HG03342 (cell line): ENCODE data around the gene SLC38A1.
A peak's percentile ranks its signal among the peaks of the same experiment; 100 is the strongest.
"Not testable (repeated sequence)": the region's sequence is repeated elsewhere in the genome, so short reads cannot be mapped to it uniquely, and the experiment has no call there.

ENCODE experiments used
- ATAC-seq: cut with Tn5 transposase; IDR thresholded peaks from one replicate; pipeline ENCODE4 v1.9.1; 2021; ENCODE audit warnings: mild to moderate bottlenecking, moderate library complexity; ENCODE audit not compliant: unreplicated experiment

Gene SLC38A1

GRCh38 chr12:46174061-46174662 is 94.7 kb downstream of the SLC38A1 start:
- peak; percentile 44 for ATAC-seq

DNA sequence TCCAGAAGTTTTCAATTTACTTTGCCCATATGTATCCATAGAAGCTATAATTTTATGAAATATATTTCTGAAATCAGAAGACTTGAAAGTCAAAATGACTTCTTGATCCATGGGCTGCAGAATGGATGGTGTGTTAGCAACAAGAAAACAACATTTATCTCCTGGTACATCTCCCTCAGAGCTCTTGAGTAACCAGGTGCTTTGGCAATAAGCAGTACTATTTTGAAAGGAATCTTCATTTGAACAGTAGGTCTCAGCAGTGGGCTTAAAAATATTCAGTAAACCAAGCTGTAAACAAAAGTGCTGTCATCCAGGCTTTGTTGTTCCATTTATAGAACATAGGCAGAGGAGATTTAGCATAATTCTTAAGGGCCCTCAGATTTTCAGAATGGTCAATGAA is 100.4 kb downstream of the SLC38A1 start:
- ATAC-seq = no peak

- no peak for ATAC-seq
Observed at GRCh38 chr12:46167412-46167811, 101.4 kb downstream of the SLC38A1 start.

DNA sequence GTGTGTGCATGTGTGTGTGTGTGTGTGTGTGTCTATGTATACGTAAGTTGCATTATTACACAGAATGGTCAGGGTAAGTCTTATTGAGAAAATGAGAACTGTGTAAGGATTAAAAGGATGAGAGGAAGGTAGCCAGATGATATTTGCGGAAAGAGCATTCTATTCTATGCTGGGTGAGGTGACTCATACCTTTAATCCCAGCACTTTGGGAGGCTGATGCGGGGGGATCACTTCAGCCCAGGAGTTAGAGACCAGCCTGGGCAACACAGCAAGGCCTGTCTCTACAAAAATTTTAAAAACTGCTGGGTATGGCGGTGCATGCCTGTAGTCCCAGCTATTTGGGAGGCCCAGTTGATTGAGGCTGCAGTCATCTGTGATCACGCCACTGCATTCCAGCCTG is 103.7 kb downstream of the SLC38A1 start:
- no peak for ATAC-seq

DNA sequence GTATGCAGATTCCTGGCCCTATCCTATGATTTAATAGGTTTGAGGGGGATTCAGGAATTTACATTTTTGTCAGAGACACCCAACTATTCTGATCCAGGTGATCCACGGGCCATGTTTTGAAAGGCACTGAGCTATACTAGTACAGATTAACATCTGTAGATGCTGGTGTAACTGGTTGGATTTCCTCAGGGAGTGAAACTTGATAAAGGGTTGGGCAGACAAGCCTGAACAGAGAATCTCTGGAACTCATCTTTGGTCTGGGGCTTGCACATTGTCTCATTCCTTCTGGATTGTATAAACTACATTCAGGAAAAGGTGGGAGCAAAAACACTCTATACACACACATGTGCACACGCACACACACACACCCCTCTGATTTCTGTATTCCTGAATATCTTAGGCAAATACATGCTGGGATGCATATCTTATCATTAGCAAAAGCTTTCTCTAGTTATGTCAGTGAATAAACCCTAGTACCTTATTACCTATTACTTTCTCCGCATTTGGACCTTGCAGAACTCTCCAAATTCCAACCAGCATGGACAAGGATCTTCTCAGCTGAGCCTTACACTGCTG is 104.6 kb downstream of the SLC38A1 start:
- ATAC-seq = no peak

- not testable (repeated sequence) for ATAC-seq
Observed at GRCh38 chr12:46162549-46163076, 106.2 kb downstream of the SLC38A1 start.

GRCh38 chr12:46160981-46161690 is 107.7 kb downstream of the SLC38A1 start:
- ATAC-seq = no peak

- ATAC-seq = no peak
Observed at GRCh38 chr12:46160101-46160980, 108.5 kb downstream of the SLC38A1 start.

DNA sequence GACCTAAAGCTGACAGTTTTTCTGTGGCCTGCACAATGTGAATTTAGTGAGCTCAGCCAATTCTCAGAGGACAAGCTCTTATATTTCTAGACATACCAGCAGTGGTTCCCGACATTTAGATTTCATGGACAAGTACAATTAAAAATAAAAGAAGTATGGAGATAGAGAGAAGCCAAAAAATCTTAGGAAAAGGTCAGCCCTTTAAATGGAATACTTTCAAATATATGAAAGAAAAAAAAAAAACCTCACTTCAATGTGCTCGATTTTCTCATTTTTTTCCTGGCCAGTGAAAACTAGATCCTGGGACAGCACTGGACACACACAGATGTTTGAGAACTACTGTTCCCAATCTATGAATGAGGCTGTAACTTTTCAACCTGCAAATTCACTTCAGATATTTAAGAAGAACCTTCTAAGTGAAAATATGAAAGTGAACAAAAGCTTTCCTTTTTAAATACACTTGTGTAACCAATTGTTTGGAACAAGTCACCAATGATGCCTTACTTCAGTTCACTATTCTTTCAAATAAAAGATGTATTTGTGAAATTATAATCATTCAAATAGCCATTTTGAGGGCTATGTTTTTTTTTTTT is 109.4 kb downstream of the SLC38A1 start:
- no peak for ATAC-seq

GRCh38 chr12:46158501-46158900 is 110.3 kb downstream of the SLC38A1 start:
- ATAC-seq = no peak

DNA sequence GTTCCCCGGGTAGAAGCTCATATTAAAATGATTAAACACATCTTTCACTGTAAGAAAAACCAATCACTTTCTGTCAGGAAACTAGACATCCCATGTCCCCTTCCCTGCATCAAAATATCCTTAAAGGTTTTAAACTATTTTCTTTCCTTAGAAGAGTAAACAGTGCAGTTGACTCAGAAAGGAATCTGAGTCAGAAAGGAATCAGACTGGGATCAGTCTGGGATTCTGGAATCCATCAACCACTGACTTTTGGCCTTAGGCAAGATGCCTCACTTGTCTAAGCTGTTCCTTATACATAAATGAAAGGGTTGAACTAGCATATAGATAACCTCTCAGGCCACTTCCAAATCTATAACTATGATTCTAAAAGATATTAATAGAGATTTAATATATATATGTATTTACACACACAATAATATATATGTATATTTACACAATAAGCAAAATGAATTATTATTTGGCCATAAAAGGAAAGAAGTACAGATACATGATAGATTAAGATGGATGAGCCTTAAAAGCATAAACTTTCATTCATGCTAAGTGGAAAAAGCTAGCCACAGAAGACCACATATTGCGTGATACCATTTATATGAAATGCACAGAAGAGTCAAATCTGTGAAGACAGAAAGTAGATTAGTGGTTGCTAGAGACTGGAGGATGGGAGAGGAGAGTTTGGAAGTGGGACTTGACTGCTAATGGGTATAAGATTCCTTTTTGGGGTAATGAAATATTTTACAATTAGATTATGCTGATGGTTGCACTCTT is 114.4 kb downstream of the SLC38A1 start:
- ATAC-seq = no peak

GRCh38 chr12:46153268-46153872 is 115.5 kb downstream of the SLC38A1 start:
- ATAC-seq = no peak

DNA sequence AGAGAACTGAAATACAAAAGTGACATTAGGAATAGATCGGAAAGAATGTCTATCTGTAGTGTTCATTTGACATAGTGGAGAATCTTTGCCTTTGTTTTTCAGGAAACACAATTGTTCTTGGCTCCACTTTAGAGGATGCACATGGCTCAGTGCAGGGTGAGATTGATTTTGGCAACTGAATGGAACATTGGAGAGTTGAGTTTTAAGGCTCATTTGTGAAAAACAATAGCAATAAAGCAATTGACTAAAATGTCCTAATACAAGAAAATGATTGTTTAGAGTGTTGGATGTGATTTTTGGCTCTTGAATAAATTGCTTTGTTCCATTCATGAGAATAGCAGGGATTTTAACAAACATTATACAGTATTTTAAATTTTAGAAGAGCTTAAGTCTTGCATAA is 116.4 kb downstream of the SLC38A1 start:
- ATAC-seq = no peak

GRCh38 chr12:46150735-46151134 is 118.1 kb downstream of the SLC38A1 start:
- ATAC-seq = no peak

DNA sequence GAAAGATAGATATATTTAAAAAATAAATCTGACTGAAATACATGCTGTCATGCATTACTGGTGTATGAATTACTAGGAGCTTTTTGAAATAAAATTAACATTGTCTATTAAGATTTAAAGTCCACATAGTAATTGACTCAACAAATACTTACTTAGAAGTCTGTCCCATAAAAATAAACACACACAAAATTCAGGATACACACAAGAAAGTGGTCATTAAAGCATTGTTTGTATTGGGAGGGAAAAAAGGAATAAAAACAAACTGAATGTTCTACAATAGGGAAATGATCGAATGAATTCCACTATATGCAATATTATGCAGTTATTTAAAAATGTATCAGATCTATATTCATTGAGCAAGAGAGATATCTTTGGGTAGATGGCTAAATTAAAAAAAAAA is 118.9 kb downstream of the SLC38A1 start:
- no peak for ATAC-seq

DNA sequence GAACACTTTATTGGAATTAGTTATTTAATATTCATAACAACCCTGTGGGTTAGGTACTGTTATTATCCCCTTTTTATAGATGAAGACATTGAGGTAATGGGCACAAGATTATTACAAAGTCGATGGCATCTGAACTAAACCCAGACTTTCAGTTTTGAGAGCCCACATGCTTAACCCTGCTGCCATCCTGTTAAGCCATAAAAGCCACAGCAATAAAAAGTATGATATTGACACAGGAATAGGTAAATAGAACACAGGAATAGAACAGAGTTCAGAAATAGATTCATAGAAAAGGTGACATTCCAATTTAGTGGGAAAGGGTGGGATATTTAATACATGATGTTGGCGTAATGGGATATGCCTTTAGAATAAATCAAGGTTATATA is 119.8 kb downstream of the SLC38A1 start:
- no peak for ATAC-seq

GRCh38 chr12:46148327-46149078 is 120.3 kb downstream of the SLC38A1 start:
- no peak for ATAC-seq

- peak; percentile 79 for ATAC-seq
Observed at GRCh38 chr12:46147144-46147543, 121.7 kb downstream of the SLC38A1 start.

GRCh38 chr12:46145881-46146280 is 123.0 kb downstream of the SLC38A1 start:
- ATAC-seq = no peak
